HG02678 (cell line): Measurements from ENCODE around the gene BHLHA15.

Experiments
- ATAC-seq: cut with Tn5 transposase; IDR thresholded peaks from one replicate; pipeline ENCODE4 v1.9.1; 2021; ENCODE audit warnings: mild to moderate bottlenecking, moderate library complexity; ENCODE audit not compliant: unreplicated experiment

BHLHA15 gene

GRCh38 chr7:98211221-98211675, at the start of gene BHLHA15:
BHLHA15 (plus strand) TSS chr7:98211439; CDS start chr7:98212310, 871 bp downstream.
- ATAC-seq: peak; percentile 63

- no peak for ATAC-seq
These were observed 48.5 kb upstream of the BHLHA15 start for GRCh38 chr7:98162758-98163157.

GRCh38 chr7:98163269-98163668, 48.0 kb upstream of the BHLHA15 start:
- no peak for ATAC-seq

GRCh38 chr7:98163704-98164494, 47.3 kb upstream of the BHLHA15 start:
- no peak for ATAC-seq

GRCh38 chr7:98165827-98166667, 45.2 kb upstream of the BHLHA15 start:
- no peak for ATAC-seq

- no peak for ATAC-seq
These were observed 44.6 kb upstream of the BHLHA15 start for GRCh38 chr7:98166668-98166970.

- ATAC-seq: no peak
These were observed 43.6 kb upstream of the BHLHA15 start for GRCh38 chr7:98167653-98168052.

- ATAC-seq: peak; percentile 52
These were observed 42.9 kb upstream of the BHLHA15 start for GRCh38 chr7:98168181-98168903.

GRCh38 chr7:98168904-98169621, 42.2 kb upstream of the BHLHA15 start:
- ATAC-seq: no peak

GRCh38 chr7:98170966-98171365, 40.3 kb upstream of the BHLHA15 start:
- no peak for ATAC-seq

GRCh38 chr7:98171449-98171848, 39.8 kb upstream of the BHLHA15 start:
- no peak for ATAC-seq

GRCh38 chr7:98174334-98175259, 36.6 kb upstream of the BHLHA15 start:
- ATAC-seq: no peak

GRCh38 chr7:98175260-98175940, 35.8 kb upstream of the BHLHA15 start:
- no peak for ATAC-seq

- no peak for ATAC-seq
These were observed 33.7 kb upstream of the BHLHA15 start for GRCh38 chr7:98177553-98177952.

GRCh38 chr7:98178321-98178720, 32.9 kb upstream of the BHLHA15 start:
- ATAC-seq: no peak

GRCh38 chr7:98178762-98179490, 32.3 kb upstream of the BHLHA15 start:
- ATAC-seq: no peak

- ATAC-seq: no peak
These were observed 30.5 kb upstream of the BHLHA15 start for GRCh38 chr7:98180751-98181150.

- no peak for ATAC-seq
These were observed 26.1 kb upstream of the BHLHA15 start for GRCh38 chr7:98185101-98185500.
